ENCODE data around the gene C16orf74.

C16orf74 gene

GRCh38 chr16:85659336-85659735, 91.6 kb downstream of the C16orf74 start:
- no peak for DNase-seq (ENCODE audit: low read depth)

GRCh38 chr16:85658504-85659326, 92.2 kb downstream of the C16orf74 start:
- H3K4me3 ChIP-seq (replicated peaks; ENCODE audit: low read depth, low read length): no peak overlapping the region
- no peak for DNase-seq (ENCODE audit: low read depth)
- no peak for TF ChIP-seq CTCF (IDR thresholded peaks at IDR 0.05; ENCODE audit: low read length, missing control alignments)

More at GRCh38 chr16:85659336-85659735, 91.6 kb downstream of the C16orf74 start:
- H3K4me3 ChIP-seq (replicated peaks; ENCODE audit: low read depth, low read length): no peak overlapping the region
- no peak for TF ChIP-seq CTCF (IDR thresholded peaks at IDR 0.05; ENCODE audit: low read length, missing control alignments)

- DNase-seq (ENCODE audit: low read depth): no peak
- no peak for TF ChIP-seq CTCF (IDR thresholded peaks at IDR 0.05; ENCODE audit: low read length, missing control alignments)
- H3K4me3 ChIP-seq (replicated peaks; ENCODE audit: low read depth, low read length): no peak overlapping the region
Measured at GRCh38 chr16:85657996-85658395, 92.9 kb downstream of the C16orf74 start.
